HPDE6-E6E7 (cell line): ENCODE results near the gene GPR171.

Source experiments
- DNase-seq: peaks from one replicate; pipeline ENCODE4 v3.0.0; 2011; ENCODE audit warnings: missing footprints; ENCODE audit errors: extremely low spot score

Gene GPR171

DNA sequence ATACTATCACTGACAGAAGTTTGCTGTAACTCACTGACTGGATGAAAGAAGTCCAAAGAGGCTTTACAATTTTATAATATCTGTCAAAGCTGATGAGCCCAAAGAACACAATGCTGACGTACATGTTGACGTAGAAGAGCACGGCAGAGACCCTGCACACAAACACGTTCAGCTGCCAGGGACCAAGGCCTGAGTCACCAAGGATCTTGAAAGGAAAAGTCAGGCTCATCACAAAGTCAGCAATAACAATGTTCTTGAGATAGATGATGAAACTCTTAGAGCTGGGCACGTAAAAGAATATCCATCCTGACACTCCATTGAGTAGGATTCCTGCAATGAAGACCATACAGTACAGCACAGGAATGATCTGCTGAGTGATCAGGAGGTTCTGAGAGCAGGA, 10.9 kb upstream of the GPR171 start:
- DNase-seq, result no peak

DNA sequence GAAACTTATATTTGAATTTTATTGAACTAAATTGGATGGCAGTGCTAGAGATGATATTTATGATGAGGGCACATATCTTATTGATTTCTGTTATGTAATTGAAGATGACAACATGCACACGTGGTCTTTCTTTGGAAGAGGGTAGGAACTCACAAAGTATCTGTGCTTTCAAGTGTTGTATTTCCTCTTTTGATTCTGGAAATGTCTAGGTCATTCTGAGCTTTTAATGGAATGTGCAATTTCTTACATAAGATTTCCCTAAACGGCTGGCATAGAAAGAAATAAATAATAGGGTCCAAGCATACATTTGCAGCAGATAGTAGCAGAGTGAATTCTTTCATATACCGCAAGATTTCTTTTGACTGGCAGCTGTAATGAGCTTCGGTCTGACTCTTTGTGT, 10.1 kb upstream of the GPR171 start:
- DNase-seq, result no peak

GRCh38 chr3:151210676-151211381, 7.8 kb upstream of the GPR171 start:
- no peak for DNase-seq

- DNase-seq, result no peak
These were observed 6.6 kb upstream of the GPR171 start for GRCh38 chr3:151209654-151210053.

DNA sequence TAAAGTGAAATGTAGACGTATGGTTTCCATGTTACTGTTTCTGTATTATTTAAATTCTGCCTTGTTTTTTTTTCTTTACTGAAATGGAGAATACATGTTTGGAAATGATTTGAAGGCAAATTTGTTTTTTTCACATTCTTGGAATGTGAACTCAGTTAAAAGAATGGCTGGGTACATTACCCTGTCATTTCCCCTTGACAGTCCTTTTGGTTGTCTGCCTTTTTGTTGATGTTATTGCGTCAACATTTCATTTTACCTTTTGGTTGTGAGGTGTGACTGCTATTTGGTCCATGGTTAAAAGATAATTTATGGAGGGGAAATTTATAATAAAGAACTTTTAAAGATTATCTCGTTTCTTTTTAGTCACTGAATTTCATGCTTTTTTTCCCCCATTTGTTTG, 3.2 kb upstream of the GPR171 start:
- no peak for DNase-seq

- no peak for DNase-seq
These were observed 2.5 kb upstream of the GPR171 start for GRCh38 chr3:151205482-151205881.

DNA sequence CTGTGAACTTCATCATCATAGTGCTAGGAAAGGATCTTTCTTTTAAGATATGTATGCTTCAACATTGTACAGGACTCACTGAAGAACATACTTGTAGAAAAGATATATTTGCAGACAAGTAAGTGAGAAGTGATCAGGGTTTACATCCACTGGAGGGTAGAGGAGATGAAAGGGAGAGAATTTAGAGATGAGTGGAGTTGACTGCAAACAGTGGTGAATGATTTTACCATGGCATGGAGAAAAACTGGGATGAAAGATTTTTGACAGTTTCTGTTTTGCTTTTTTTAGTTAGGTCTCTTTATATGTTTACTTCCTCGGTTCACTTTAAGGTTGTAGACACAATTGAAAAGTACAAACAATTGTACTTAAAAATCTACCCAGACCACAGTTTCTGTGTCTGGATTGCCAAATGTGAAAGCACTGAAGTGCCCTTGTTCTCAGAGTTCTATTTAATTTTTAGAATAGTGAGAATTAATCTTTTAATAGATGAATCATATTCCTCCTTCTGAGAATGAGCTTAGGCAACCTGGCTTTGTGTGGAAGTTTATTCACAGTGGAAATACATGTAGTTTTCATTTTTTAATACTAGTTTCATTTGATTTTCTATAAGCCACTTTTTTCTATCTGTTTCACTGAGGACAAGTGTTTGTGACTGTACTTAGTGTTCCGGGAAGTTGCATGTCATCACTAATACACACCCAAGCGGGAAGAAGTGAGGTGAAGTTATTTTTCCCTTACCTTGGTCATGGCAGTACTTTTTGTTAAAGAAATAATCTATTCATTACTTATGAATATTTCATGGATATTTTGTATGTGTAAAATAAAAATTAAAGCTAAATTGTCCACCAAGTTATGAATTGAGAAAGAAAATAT, 1.8 kb upstream of the GPR171 start:
- no peak for DNase-seq

GRCh38 chr3:151201051-151201730, 1.8 kb downstream of the GPR171 start:
- no peak for DNase-seq

- DNase-seq, result no peak
These were observed 2.4 kb downstream of the GPR171 start for GRCh38 chr3:151200586-151200985.

DNA sequence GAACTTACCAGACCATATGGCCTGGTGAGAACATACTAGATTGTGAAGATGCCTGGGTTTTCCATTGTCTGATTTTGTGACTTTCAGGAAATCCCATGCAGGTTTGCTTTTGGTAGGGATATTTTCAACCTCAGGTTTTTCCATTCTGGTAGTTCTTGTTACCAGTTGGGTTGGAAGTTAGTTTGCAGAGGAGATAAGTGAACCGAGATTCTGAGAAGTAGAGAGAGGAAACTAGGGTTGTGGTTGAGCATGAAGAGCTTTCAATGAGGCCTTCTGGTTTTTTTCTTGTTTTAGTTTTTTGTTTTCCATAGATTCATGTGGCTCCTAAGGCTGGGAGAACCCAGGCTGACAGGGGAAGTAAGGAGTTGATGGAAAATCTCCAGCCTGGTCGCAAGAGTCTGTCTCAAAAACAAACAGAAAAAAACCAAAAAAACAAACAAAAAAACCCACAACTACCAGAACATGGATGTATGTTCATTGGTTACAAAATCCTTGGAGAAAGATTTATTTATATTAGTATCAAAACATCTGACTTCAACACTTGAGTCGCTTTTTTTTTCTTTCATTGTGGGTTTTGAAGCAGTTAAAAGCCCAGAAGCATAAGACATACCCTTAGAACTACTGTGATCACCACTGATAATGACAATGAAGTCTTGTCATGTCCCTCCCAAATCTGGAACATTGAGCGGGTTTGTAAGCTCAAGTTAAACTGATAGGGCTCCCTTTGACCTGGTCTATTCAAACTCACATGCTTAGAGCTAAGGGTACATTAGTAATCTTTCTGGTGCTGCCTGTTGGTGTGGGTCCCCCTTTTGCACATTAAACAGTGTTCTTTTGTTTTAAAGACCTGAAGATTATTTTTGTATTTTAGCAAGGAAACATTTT, 3.2 kb downstream of the GPR171 start:
- no peak for DNase-seq

DNA sequence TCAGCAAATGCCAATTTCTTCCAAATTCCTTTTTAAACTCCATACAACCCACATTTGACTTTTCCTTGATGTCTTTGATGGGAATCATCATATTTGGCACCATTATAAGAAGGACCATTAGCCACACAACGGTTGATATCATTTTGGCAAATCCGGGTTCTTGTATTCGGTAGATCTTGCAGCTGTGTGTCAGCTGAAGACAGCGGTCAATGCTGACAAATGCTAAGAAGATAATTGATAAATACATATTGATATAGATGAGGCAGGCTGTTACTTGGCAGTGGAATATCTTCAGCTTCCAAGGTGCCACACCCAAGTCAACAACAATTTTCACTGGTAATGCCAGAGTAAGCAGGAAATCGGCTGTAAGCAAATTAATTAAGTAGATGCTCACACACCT, 4.2 kb downstream of the GPR171 start:
- no peak for DNase-seq

DNA sequence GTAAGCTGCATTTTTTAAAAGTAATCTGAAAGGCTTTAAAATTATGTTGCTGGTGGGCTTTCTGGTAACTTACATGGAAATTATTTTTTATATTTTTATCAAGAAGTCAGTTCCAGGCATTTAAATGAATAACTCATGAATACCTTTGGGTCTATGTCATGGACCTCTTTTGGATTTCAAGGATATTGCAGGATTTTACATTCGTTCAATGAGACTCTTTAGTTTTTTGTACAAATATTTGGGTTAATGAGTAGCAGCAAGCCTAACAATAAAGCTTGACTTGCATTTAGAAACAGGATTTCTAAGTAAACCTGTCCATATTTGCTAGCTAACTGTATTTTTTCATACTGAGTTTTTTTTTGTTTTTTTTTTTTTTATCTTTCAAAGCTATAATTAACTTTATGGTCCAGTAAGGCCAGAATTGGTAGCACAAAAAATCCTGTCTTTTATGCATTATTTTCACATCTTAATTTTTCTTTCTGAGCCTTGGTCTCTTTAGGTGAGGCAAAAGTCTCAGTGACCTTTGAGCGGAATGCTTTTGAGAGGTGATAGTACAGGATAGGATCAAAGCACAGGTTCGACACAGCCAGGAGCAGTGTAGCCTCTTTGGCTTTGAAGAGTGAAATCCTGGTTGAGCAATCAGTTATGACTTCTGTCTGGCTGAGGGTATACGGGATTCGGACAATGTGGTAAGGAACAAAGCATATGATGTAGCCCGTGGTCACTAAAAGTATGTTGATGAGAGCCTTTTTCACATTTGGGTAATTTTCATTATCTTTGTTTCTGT, 4.8 kb downstream of the GPR171 start:
- DNase-seq, result no peak

- DNase-seq, result no peak
These were observed 5.8 kb downstream of the GPR171 start for GRCh38 chr3:151197228-151197627.

GRCh38 chr3:151196434-151196833, 6.6 kb downstream of the GPR171 start:
- no peak for DNase-seq

GRCh38 chr3:151195826-151196225, 7.2 kb downstream of the GPR171 start:
- DNase-seq, result no peak

- DNase-seq, result no peak
These were observed 10.5 kb downstream of the GPR171 start for GRCh38 chr3:151192545-151192944.

- no peak for DNase-seq
These were observed 11.9 kb downstream of the GPR171 start for GRCh38 chr3:151191095-151191494.

DNA sequence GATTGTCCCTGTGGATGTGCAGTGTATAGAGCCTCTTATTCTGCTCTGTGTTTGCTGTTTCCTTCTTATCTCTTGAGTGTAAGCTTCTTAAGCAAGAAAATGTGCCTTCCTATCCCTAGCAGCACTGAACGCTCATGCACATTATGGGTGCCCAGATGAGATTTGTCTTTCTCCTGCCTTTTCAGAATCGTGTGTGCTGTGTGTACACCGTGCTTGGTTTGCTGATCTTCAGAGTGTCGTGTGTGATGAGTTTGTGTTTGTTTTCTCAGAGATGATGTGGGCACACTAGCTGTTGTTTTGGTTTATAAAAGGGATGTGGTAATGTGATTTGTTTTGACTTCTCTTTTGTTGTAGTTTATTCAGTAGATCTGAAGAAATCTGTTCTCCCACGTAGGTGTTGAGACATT, 19.7 kb downstream of the GPR171 start:
- no peak for DNase-seq

DNA sequence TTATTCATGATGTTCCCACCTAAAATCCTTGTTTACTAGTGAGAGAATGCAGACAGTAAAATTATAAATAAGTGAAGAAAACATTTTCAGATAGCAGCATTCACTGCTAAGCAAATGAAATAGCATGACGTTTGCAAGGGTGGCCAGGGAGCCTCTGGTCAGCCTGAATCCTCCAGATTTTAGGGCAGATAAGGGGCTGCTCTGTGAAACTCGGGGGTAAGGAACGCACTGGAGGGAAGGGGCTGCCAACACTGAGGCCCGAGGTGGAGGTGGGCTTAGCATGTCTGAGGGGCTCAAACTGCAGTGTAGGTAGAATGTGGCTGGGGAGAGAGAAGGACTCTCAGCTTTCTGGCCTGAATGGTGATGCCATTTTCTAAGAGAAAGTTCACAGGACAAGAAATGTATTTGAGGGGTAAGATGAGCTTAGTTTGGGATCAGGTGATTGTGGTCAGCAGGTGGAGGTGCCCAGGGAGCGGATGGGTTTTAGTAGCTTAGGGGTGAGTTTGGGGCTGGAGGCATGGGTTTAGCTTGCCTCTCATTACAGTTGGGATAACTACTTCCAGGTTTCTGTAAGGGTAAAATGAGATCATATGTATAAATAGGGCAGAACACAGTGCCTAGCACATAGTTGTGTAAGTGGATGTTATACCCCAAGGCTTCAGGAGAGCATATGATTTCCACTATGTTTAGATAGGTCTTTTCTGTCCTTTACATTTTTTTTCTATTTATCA, 20.5 kb downstream of the GPR171 start:
- no peak for DNase-seq

- DNase-seq, result no peak
These were observed 24.7 kb downstream of the GPR171 start for GRCh38 chr3:151178208-151178845.
